NCI-H128 (cell line): ENCODE results near the gene PPP6C.
"Not testable (repeated sequence)": the region's sequence is repeated elsewhere in the genome, so short reads cannot be mapped to it uniquely, and the experiment has no call there.

Experiments
- DNase-seq: peaks from one replicate; lab custom pipeline; 2025; ENCODE audit not compliant: unreplicated experiment; lab: John Stamatoyannopoulos, UW

Gene PPP6C

GRCh38 chr9:125142560-125143376 is 46.8 kb downstream of the PPP6C start:
- no peak for DNase-seq

GRCh38 chr9:125141751-125142150 is 47.9 kb downstream of the PPP6C start:
- DNase-seq, result no peak

DNA sequence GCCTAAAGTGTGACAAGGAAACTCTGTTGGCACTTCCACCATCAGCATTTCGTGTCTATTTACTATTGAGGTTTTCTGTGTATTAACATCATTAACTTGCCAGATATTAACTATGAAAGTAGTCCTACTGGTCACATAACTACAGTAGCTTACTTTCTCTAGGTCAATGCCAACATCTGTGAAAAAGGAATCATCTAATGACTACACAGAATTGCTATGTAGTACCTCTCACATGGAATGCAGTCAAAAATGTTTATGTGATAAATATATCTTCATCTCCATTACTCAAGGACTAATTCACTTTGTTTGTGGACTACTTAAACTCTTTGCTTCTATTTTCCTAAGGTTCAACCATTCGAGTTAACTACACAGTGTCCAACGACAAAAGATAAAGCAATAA is 48.4 kb downstream of the PPP6C start:
- no peak for DNase-seq

- DNase-seq, result no peak
Measured at GRCh38 chr9:125140576-125140975, 49.0 kb downstream of the PPP6C start.

DNA sequence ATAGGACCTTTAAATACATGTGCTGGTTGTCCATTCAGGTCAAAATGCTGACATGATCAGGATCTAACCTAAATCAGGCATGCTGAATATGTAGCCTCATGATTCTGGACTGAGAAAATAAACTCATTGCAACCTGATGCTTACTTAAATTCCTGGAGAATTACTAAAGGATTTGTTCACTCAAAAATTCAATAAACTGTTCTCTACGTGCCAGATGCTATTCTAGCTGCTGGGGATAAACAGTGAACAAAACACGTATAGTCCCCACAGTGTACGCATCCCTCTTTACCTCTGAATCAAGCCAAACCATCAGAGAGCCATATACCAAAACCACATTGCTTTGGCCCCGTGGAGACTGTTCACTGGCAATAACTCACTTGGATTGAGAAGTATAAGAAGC is 52.4 kb downstream of the PPP6C start:
- DNase-seq, result no peak

DNA sequence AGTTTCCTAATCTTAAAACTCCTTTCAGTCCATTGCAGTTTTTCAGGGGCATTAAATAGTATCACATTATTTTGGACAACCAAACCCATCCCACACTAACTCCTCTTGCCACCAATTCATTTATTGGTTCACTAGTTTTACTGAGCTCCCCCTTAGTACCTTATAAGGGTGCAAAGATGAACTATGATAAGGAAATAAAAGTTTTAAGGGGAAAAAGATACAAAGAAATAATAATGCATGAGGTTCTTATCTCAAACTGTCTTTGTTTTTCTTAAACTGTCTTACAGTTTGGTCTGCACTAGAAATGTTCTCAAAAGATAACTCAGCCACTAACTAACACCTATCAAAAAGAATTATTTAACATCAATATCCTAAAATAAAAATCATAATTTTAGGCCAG is 54.6 kb downstream of the PPP6C start:
- no peak for DNase-seq

DNA sequence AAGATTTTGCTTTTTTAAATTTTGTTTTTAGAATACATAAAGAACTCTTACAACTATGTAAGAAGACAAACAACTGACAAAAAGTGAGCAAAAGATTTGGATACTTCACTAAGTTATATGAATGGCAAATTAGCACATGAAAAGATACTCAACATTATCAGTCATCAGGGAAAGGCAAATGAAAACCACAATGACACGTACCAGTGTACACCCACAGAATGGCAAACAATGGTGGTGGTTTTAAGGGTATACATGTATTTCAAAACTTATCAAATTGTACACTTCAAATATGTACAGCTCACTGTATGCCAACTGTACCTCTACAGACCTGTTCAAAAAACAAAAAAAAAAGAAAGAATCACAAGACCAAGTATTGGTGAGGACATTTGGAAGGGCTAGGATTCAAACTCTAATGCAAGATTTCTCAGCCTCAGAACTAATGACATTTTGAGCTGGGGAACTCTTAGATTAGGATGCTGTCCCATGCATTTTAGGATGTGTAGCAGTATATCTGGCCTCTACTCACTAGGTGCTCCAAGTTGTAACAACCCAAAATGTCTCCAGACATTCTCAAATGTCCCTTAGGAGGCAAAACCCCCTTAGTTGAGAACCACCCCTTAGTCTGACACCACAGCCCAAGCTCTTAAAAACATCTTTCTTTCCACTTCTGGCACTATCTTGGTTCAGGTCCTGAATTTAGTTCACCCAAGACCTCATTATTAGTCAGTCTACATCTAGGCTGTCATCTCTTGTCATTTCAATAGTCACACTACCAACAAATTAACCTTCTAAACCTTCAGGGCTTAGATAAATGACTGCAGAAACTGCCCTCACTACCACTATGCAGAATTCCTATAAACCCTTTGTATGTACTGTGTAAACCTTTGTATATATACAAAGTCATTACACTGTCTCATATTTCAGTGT is 55.9 kb downstream of the PPP6C start:
- DNase-seq, result no peak

GRCh38 chr9:125131778-125132177 is 57.8 kb downstream of the PPP6C start:
- DNase-seq, result no peak

- no peak for DNase-seq
Measured at GRCh38 chr9:125126019-125126746, 63.4 kb downstream of the PPP6C start.

GRCh38 chr9:125125523-125125922 is 64.1 kb downstream of the PPP6C start:
- no peak for DNase-seq

DNA sequence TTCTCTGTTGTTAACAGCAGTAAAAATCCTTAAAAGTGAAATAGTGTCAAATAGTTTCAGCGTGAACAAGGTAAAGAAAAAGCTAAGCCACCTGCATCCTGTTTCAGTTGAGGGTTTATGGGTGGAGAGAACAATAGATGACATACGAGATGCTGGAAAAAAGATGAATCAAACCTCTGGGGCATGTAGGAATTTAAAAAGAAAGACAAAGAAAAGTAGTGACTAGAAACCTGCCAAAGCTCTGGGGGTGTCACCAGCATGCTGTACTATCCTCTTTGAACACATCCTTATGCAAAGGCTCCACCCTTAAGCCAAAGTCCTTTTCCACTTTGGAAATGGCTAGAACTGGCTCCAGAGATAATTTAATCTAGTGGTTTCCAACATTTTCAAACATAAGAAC is 68.5 kb downstream of the PPP6C start:
- no peak for DNase-seq

GRCh38 chr9:125119643-125120286 is 69.8 kb downstream of the PPP6C start:
- DNase-seq, result no peak

DNA sequence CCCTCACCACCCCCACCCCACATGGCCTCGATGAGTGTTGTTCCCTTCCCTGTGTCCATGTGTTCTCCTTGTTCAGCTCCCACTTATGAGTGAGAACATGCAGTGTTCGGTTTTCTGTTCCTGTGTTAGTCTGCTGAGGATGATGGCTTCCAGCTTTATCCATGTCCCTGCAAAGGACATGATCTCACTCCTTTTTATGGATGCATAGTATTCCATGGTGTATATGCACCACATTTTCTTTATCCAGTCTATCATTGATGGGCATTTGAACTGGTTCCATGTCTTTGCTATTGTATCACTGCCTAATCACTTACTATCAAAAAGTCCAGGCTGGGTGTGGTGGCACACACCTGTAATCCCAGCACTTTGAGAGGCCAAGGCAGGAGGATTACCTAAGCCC is 70.9 kb downstream of the PPP6C start:
- DNase-seq, result not testable (repeated sequence)

- not testable (repeated sequence) for DNase-seq
Measured at GRCh38 chr9:125114503-125114902, 75.1 kb downstream of the PPP6C start.

DNA sequence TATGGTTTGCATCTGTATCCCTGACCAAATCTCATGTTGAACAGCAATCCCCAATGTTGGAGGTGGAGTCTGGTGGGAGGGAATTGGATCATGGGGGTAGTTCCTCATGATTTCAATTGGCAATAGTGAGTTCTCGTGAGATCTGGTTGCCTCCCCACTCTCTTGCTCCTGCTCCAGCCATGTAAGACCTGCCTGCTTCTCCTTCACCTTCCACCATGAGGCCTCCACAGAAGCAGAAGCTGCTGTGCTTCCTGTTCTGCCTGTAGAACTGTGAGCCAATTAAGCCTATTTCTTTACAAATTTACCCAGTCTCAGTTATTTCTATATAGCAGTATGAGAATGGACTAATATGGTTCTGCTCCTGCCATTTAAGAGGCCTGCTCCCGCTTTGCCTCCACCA is 79.1 kb downstream of the PPP6C start:
- no peak for DNase-seq

DNA sequence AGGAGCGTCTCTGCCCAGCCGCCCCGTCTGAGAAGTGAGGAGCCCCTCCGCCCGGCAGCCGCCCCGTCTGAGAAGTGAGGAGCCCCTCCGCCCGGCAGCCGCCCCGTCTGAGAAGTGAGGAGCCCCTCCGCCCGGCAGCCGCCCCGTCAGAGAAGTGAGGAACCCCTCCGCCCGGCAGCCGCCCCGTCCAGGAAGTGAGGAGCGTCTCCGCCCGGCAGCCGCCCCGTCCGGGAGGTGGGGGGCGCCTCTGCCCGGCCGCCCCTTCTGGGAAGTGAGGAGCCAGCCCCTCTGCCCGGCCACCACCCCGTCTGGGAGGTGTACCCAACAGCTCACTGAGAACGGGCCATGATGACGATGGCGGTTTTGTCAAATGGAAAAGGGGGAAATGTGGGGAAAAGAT is 81.1 kb downstream of the PPP6C start:
- not testable (repeated sequence) for DNase-seq

DNA sequence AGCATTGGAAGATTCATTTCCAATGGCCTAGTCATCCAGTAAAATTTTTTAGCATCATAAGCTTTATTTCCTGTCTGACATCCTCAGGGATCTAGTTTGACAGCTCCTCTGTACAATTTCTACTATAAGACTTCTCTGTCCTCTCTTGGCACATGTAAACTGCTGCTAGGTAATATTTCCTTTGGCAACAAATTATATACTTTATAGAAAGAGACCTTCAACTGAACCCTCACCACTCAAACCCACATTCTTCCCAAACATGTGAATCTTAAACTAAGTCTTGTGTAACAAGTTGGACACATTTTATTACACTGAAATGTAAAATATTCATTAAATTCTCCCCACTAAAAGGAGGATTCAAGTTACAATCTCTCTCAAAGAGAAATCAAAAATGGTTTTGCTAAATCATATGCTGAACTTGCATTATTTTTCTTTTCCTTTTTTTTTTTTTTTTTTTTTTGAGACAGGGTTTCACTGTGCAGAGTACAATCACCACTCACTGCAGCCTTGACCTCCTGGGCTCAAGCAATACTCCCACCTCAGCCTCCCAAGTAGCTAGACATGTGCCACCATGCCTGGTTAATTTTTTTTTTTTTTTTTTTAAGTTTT is 83.2 kb downstream of the PPP6C start:
- no peak for DNase-seq

GRCh38 chr9:125103770-125104460 is 85.7 kb downstream of the PPP6C start:
- DNase-seq, result no peak

DNA sequence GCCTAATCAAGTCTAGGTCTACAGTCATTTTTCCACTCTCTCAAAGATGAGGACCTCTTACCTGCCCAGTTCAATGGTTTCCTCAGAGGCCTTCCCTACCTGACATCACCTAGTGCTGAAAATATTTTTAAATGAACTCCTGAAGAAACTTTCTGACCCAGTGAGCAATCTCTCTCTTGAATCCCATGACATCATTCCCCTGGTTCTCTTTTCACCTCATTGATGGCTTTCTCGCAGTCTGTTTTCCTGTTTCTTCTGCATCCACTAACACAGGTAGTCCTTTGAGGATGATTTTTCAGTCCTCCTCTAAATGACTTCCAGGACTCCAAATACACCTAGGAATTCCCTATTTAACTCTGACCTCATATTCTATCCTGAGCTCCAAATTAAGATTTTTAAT is 86.6 kb downstream of the PPP6C start:
- no peak for DNase-seq

GRCh38 chr9:125100822-125101221 is 88.8 kb downstream of the PPP6C start:
- no peak for DNase-seq
